ENCODE data around the gene VAT1. TPM values are rescaled to one million over a fixed set of nuclear protein-coding genes. Genes with fewer than 3 reads are reported as not detected.

The VAT1 gene
- total and polyA plus RNA-seq, 12 donors = 48.5 to 99.2 (median 66.0) TPM

- Histone ChIP-seq H3K4me3 (peak overlapping the region; percentile 88 to 100 (median 96)), H3K4me1 (peaks cover 8 to 61% (median 54%) of the 10 kb centered on the region in 9 donors), H3K27ac (peak overlapping the region; percentile 74 to 94 (median 90)), H3K27me3 (no peaks in the 10 kb centered on the region), H3K9me3 (no peaks in the 10 kb centered on the region), H3K36me3 (peaks cover 0 to 29% (median 2%) of the 10 kb centered on the region in 9 donors)
- ATAC-seq (peak; percentile 32 to 56 (median 43)), DNase-seq (peak; percentile 66 to 76)
- intact Hi-C loops (cut with DNase I) = loop anchor here in 9 of 10 donors (5.0 to 10.0 kb wide), 8 partner anchors 104 to 344 kb away; partner anchors contain the start of genes NBR1 (in 7 of the 9) and BRCA1 (in 5 of the 9)
- TF ChIP-seq CTCF (IDR thresholded peaks at IDR 0.05) = no peak
- WGBS, 2 donors = 12 to 18% methylated on average over 35 to 36 of the region's 40 CpGs
These were observed 1.1 kb downstream of the VAT1 start for GRCh38 chr17:43020789-43021740.

- intact Hi-C loops (cut with DNase I) = loop anchor here in 9 of 10 donors (5.0 to 10.0 kb wide), 8 partner anchors 105 to 345 kb away; partner anchors contain the start of genes NBR1 (in 7 of the 9) and BRCA1 (in 5 of the 9)
- TF ChIP-seq CTCF (IDR thresholded peaks at IDR 0.05) = no peak
- Histone ChIP-seq H3K27me3 (no peaks in the 10 kb centered on the region), H3K36me3 (peaks cover 0 to 36% (median 4%) of the 10 kb centered on the region in 9 donors), H3K9me3 (no peaks in the 10 kb centered on the region), H3K27ac (peak overlapping the region; percentile 43 to 94 (median 90)), H3K4me3 (peak overlapping the region in 8 of 10 donors; percentile 2 to 100 (median 89)), H3K4me1 (peaks cover 12 to 71% (median 63%) of the 10 kb centered on the region in 9 donors)
- peak in 1 of 2 donors; percentile 41 for DNase-seq
- WGBS, 2 donors = 46 to 59% methylated on average over 6 of the region's 6 CpGs
- ATAC-seq = peak in 5 of 8 donors; percentile 3 to 43 (median 24)
These were observed 2.1 kb downstream of the VAT1 start for GRCh38 chr17:43020030-43020621.

- ATAC-seq (no peak), DNase-seq (no peak)
- TF ChIP-seq CTCF (IDR thresholded peaks at IDR 0.05) = no peak
- peak overlapping the region in 5 of 10 donors; percentile 2 to 99 (median 16) for H3K4me3 ChIP-seq
- intact Hi-C loops (cut with DNase I) = no loop called here
- peak overlapping the region; percentile 5 to 94 (median 90) for H3K27ac ChIP-seq
- 28 to 35% methylated on average over 7 of the region's 7 CpGs for WGBS, 2 donors
- H3K27me3 ChIP-seq = no peaks in the 10 kb centered on the region
- peaks cover 0 to 43% (median 4%) of the 10 kb centered on the region in 9 donors for H3K36me3 ChIP-seq
- peaks cover 17 to 73% (median 68%) of the 10 kb centered on the region in 9 donors for H3K4me1 ChIP-seq
- no peaks in the 10 kb centered on the region for H3K9me3 ChIP-seq
These were observed 2.8 kb downstream of the VAT1 start for GRCh38 chr17:43019418-43019817.

- peaks cover 0 to 48% (median 4%) of the 10 kb centered on the region in 9 donors for H3K36me3 ChIP-seq
- ATAC-seq (no peak), DNase-seq (no peak)
- no peaks in the 10 kb centered on the region for H3K9me3 ChIP-seq
- H3K4me1 ChIP-seq = peaks cover 17 to 73% (median 69%) of the 10 kb centered on the region in 9 donors
- TF ChIP-seq CTCF (IDR thresholded peaks at IDR 0.05) = no peak
- no peaks in the 10 kb centered on the region for H3K27me3 ChIP-seq
- intact Hi-C loops (cut with DNase I) = no loop called here
- 42 to 45% methylated on average over 4 of the region's 4 CpGs for WGBS, 2 donors
- peak overlapping the region in 8 of 10 donors; percentile 84 to 94 (median 90) for H3K27ac ChIP-seq
- no peak overlapping the region for H3K4me3 ChIP-seq
These were observed 3.3 kb downstream of the VAT1 start for GRCh38 chr17:43018932-43019331.
